ENCODE measurements around the gene DAZAP1.

- TF ChIP-seq POLR2A (IDR thresholded peaks at IDR 0.05): no peak
- no peak for TF ChIP-seq CTCF (IDR thresholded peaks at IDR 0.05)
Observed at GRCh38 chr19:1400281-1401137, 6.9 kb upstream of the DAZAP1 start.

Data from lower leg skin (tissue), 3 donors.